Psoas muscle (tissue), 8 donors: ENCODE measurements around the gene VTN. TPM values are rescaled to one million over a fixed set of nuclear protein-coding genes. Genes with fewer than 3 reads are reported as not detected.

ENCODE experiments used
- ATAC-seq, 4 donors: fragments of 200-7000 bp; cut with Tn5 transposase; one replicate each; pipeline ENCODE4 v1.9.1; 2020; ENCODE audit warnings: moderate library complexity in 3 of 4, mild to moderate bottlenecking in 2 of 4
- DNase-seq, 2 donors: peaks; one replicate each; pipeline ENCODE4 v3.0.0-alpha.2; 2020
- H3K27ac ChIP-seq: fragments of 200-600 bp; one replicate; pipeline ENCODE4 v1.8.0; 2022
- H3K27me3 ChIP-seq, 3 donors: fragments of 200-600 bp in 1 of 3; one replicate each; pipeline versions ENCODE4 v1.6.1 to v1.8.0; 2013 to 2022; ENCODE audit warnings: low read length in 2 of 3, mild to moderate bottlenecking in 2 of 3, moderate library complexity in 1 of 3; ENCODE audit not compliant: insufficient read depth in 3 of 3
- H3K36me3 ChIP-seq, 2 donors: fragments of 200-600 bp in 1 of 2; one replicate each; pipeline versions ENCODE4 v1.6.1 to v1.8.0; 2013 to 2022; ENCODE audit warnings: low read depth in 1 of 2, mild to moderate bottlenecking in 1 of 2, moderate library complexity in 1 of 2; ENCODE audit not compliant: insufficient read depth in 1 of 2
- H3K4me1 ChIP-seq: fragments of 200-600 bp; one replicate; pipeline ENCODE4 v1.8.0; 2022
- H3K4me3 ChIP-seq: fragments of 200-600 bp; one replicate; pipeline ENCODE4 v1.8.0; 2022; ENCODE audit warnings: mild to moderate bottlenecking
- H3K9me3 ChIP-seq: fragments of 200-600 bp; one replicate; pipeline ENCODE4 v1.8.0; 2022
- CTCF ChIP-seq: fragments of 200-600 bp; IDR thresholded peaks from one replicate; pipeline ENCODE4 v1.8.0; 2022; ENCODE audit warnings: antibody characterized with exemption
- WGBS, 3 donors: extraction: QIAGEN DNeasy Blood & Tissue Kit; methylation state at CpG; one replicate each; pipeline versions ENCODE4 v1.1.6 to v1.1.7; 2013; 5-methylcytosine and 5-hydroxymethylcytosine counted together
- intact Hi-C, 2 donors: fragments of 100-400 bp; cut with DNase I; formaldehyde crosslinking; loops; one replicate each; pipeline versions ENCODE4 v1.11.0 to v1.14.2; 2022
- polyA plus RNA-seq, 3 donors: library from polyadenylated mRNA; stranded (reverse); fragments of 200-250 nt; gene quantifications; one replicate each; pipeline ENCODE4 v1.2.3, GENCODE V29; 2013
- total RNA-seq, 4 donors: library from RNA; stranded (reverse); fragmentation: NEBNext Ultra II Directional in 2 of 4; extraction: Animal tissue kit (Norgen Biotek cat#: 25700) in 2 of 4; gene quantifications; one replicate each; pipeline versions ENCODE4 v1.2.1 to v1.2.4, GENCODE V29; 2021 to 2023
- donor health status: healthy with polysubstance abuse.
- donor health status: DM: no; HTN: no; CAD: no; lungs with moderate emphysema.
- donor health status: Bipolar disorder and iron deficiency.
- donor health status: healthy.
- donor health status: DM: yes; HTN: yes; CAD: no.
- donor health status: DM: no; HTN: no; CAD: no.
- donor health status: DM: no; HTN: no; CAD: no.
- donor health status: DM: yes; HTN: yes; CAD: no.

Gene VTN
- total and polyA plus RNA-seq, 7 donors = 0.06 to 1.2 (median 0.18) TPM; not detected in 2

- H3K27ac ChIP-seq = no peak overlapping the region
- intact Hi-C loops = no loop called here
These were observed 27.7 kb upstream of the VTN start for GRCh38 chr17:28397687-28398279.

GRCh38 chr17:28397275-28397674 lies 27.2 kb upstream of the VTN start:
- DNase-seq (no peak), ATAC-seq (no peak)
- Histone ChIP-seq H3K36me3 (peaks cover 0 to 76% of the 10 kb centered on the region in 2 donors), H3K4me3 (no peak overlapping the region), H3K4me1 (no peaks in the 10 kb centered on the region), H3K27ac (no peak overlapping the region), H3K9me3 (no peaks in the 10 kb centered on the region), H3K27me3 (no peaks in the 10 kb centered on the region)
- TF ChIP-seq CTCF = no peak
- intact Hi-C loops = no loop called here
- 90 to 97% (median 96%) methylated on average over 3 of the region's 3 CpGs for WGBS, 3 donors

More at GRCh38 chr17:28397687-28398279, 27.7 kb upstream of the VTN start:
- DNase-seq (peak in 1 of 2 donors; percentile 17), ATAC-seq (peak in 1 of 4 donors; percentile 18)
- 62 to 79% (median 68%) methylated on average over 7 of the region's 7 CpGs for WGBS, 3 donors
- Histone ChIP-seq H3K9me3 (no peaks in the 10 kb centered on the region), H3K36me3 (peaks cover 0 to 76% of the 10 kb centered on the region in 2 donors), H3K4me3 (no peak overlapping the region), H3K4me1 (no peaks in the 10 kb centered on the region), H3K27me3 (no peaks in the 10 kb centered on the region)
- TF ChIP-seq CTCF = no peak

- Histone ChIP-seq H3K9me3 (no peaks in the 10 kb centered on the region), H3K27me3 (no peaks in the 10 kb centered on the region), H3K4me3 (no peak overlapping the region), H3K4me1 (no peaks in the 10 kb centered on the region), H3K36me3 (peaks cover 0 to 72% of the 10 kb centered on the region in 2 donors), H3K27ac (no peak overlapping the region)
- TF ChIP-seq CTCF = no peak
- ATAC-seq (no peak), DNase-seq (peak in 1 of 2 donors; percentile 26)
- intact Hi-C loops = no loop called here
- 78 to 84% (median 81%) methylated on average over 5 to 6 of the region's 6 CpGs for WGBS, 3 donors
These were observed 26.6 kb upstream of the VTN start for GRCh38 chr17:28396635-28397239.

GRCh38 chr17:28395968-28396367 lies 25.9 kb upstream of the VTN start:
- DNase-seq (peak in 1 of 2 donors; percentile 28), ATAC-seq (no peak)
- intact Hi-C loops = no loop called here
- Histone ChIP-seq H3K4me3 (no peak overlapping the region), H3K4me1 (no peaks in the 10 kb centered on the region), H3K9me3 (no peaks in the 10 kb centered on the region), H3K36me3 (peaks cover 0 to 68% of the 10 kb centered on the region in 2 donors), H3K27ac (no peak overlapping the region), H3K27me3 (no peaks in the 10 kb centered on the region)
- TF ChIP-seq CTCF = no peak
- WGBS, 3 donors = 82 to 85% (median 83%) methylated on average over 6 of the region's 6 CpGs
